GM19043 (cell line): Measurements from ENCODE around the gene EPHA1.

ENCODE experiments used
- ATAC-seq: cut with Tn5 transposase; IDR thresholded peaks from one replicate; pipeline ENCODE4 v1.9.1; 2021; ENCODE audit warnings: low read depth; ENCODE audit not compliant: unreplicated experiment

EPHA1 gene

DNA sequence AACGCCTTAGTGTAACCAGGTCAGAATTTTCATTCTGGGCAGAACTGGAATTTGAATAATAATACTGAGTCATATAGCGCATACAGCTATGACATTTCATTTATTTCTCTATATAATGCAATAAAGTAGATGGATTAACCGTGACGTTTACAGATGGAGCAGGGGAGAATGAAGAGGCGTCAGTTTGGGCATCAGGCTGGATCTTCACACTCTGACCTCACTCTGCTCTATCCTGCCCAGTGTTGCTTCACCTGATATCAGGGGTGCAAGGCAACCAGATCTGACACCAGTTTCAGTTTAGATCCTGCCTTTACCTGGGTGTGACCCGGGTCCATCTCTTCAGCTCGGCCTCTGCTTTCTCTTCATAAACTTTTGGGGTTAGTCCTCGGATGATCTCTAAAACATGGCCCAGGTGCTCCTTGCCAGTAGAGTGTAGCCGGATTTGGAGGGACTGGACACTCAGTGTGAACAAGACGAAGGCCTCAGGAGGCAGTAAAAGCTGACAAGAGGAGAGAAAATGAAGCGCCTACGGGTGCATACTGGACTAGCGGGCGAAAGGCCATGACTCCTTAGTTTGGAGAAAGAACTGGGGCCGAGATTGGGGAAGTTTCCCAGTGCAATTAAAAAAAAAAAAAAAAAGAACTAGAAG, 28.9 kb downstream of the EPHA1 start:
- ATAC-seq: peak; percentile 2

DNA sequence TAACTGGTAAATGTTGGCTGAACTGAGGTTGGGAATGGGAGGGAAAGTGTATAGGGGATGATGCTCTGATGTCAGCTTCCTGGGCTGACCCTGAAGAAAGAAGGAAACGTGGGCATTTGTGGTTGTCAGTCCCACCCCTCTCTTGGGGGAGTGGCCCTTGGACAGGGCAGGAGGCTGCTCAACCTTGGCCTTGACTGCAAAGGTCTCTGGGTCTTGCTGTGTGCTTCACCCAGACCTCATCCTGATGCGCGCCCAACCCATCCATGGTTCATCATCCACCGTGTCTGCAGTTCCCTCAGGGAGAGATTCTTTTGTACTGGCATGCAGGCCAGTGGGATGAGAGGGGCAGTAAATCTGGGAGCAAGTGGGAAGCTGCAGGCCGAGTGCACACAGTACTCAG, 32.3 kb downstream of the EPHA1 start:
- ATAC-seq: no peak

DNA sequence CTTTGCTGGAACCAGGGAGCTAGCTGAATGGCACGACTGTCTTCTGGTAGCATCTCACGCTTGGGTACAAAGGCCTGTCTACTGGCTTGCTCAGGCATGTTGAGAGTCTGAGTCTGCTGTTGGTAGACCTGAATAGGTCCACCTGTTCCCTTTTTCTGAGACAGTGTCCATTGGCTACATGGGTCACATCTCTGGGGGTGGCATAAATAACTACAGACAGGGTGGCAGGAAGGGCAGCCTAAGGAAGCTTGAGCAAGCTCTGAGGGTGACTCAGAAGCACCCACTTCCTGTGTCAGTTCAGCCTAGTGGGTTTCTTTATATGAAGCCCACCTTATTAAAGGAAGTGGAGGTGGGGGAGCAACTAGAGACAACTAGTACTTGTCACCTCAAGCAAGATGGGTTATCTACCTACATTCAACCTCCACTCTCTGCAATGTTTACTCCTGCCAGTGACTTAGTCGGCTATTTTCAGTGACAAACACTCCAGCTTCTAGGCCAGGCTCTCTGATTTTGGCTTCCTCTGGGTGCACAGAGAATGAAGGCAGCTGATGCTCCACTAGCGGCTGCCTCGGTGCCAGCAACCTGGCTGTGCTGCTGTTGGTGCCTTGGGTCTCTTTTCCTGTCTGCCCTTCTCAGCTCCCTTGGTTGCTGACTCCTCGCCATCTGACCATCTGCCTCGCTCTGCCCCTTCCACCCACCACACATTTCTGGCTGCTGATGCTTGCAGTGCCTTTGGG, 33.2 kb downstream of the EPHA1 start:
- no peak for ATAC-seq

DNA sequence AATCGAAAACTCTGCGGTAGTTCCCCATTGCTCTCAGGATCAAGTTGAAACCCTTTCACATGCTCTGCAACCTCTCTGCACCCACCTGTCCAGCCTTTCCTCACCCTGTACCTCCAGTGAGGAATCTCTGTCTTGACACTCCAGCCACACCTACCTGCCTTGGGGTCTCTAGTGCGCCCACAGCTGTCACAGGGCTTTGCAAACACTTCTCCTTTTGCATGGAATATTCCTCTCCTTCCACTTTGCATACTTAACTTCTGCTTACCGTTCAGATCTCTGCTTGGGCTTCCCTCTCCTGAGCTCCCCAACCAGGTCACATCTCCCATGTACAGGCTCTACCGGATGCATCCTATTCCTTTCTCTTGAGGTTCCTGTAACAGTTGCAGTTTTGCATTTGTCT, 34.1 kb downstream of the EPHA1 start:
- no peak for ATAC-seq

DNA sequence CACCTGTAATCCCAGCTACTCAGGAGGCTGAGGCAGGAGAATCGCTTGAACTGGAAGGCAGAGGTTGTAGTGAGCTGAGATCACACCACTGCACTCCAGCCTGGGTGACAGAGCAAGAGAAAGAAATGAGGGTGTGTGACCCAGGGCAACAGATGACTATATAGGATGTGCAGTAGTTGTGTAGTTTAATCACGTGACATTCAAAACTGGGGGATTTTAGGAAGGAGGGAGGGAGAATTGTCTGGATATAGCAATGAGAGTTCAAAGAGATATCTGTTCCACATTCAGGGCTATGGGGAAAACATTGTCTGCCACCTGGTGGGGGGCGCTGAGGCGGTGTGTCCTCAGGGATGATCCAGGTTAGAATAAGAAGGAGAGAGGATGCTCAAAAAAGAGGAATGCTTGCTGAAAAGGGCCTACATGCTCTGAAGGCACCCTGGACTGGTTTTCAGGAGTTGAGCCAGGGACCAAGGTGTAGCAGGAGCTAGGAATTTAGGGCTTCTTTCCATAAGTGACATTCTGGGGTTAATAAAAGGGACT, 35.3 kb downstream of the EPHA1 start:
- ATAC-seq: no peak

DNA sequence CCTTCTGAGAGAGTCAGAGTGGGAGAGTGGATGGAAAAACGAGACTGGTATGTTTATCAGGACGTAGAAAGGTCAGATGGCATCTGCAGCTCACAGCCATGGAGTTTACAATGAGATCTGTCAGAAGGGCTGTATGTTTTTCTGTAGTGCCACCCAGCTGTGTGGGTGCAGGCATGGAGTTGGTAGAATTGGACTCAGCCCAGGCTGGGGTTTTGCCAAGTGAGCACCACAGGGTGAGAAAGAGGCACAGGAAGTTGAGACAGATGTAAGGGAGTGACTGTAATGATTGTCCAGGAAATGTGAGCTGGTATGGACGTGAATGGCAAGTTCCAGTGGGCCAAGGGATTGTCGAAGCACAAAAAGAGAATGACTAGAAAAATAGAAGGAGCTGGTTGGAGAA, 36.6 kb downstream of the EPHA1 start:
- ATAC-seq: no peak

DNA sequence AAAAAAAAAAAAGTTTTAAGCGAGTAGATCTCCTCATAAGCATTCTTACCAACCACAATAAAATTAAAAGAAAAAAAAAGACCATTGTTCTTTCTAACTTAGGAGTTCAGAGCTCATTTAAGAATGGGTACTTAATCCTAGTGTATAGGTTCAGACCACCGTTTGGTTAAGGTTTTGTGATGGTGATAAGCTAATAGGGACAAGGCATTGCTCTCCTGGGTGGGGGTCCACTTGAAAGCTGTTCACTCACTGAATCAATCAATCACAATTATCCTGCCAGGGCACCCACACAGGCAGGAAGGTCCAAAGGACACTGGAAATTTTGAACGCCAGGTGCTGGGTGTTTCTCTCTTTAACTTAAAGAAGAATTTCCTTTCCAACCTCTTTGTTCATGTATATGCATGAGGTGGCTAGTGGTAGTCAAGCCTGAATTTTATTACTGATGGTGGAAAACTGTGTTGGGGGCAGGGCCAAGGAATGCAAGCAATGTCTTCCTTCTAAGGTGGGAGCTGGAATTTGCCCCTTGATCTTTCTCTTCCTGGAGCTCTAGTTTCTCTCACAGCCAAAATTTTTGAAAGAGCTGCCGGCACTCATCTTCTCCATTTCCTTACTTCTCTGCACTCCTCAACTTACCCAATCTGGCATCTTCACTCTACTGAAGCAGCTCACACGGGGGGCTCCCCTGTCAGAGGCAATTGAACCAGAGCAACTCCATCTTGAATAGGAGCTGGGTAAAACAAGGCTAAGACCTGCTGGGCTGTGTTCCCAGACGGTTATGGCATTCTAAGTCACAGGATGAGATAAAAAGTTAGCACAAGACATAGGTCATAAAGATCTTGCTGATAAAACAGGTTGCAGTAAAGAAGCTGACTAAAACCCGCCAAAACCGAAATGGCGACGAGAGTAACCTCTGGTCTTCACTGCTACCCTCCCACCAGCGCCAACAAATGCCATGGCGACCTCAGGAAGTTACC, 38.7 kb downstream of the EPHA1 start:
- ATAC-seq: no peak

DNA sequence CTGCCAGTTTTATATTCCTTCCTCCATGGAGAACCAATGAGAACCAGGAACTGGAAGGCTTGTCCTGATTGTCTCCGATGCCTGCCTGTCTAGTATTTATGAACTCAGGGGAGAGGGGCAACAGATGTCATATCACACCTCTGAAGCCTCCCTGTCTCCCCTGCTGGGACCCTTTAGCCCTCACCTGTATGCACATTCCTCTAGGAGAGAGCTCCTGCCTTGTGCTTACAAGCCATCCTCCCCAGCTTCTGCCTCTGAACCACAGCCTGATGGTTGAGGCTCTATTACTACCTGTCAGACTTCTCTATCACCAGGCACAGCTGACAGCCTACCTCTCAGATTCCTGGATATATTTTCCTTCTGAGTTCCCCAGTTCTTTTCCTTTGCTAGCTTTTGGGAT, 40.3 kb downstream of the EPHA1 start:
- no peak for ATAC-seq

DNA sequence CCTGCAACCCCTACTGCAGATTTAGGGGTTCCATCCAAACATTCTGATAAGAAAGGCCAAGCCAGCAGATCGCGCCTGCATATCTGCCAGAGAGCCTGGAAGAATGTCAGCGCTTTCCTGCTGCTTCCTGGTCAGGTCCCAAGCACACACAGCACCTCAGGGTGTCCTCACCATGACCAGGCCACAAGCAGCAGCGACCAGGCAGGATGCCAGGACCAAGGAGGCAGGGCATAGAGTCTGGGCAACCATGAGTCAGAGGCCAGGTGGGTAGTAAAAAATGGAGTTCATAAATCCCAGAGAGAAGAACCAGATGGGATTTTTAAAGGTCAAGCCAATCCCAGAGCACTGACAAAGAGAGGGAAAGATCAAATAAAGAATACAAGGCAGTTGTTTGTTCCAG, 40.7 kb downstream of the EPHA1 start:
- no peak for ATAC-seq

DNA sequence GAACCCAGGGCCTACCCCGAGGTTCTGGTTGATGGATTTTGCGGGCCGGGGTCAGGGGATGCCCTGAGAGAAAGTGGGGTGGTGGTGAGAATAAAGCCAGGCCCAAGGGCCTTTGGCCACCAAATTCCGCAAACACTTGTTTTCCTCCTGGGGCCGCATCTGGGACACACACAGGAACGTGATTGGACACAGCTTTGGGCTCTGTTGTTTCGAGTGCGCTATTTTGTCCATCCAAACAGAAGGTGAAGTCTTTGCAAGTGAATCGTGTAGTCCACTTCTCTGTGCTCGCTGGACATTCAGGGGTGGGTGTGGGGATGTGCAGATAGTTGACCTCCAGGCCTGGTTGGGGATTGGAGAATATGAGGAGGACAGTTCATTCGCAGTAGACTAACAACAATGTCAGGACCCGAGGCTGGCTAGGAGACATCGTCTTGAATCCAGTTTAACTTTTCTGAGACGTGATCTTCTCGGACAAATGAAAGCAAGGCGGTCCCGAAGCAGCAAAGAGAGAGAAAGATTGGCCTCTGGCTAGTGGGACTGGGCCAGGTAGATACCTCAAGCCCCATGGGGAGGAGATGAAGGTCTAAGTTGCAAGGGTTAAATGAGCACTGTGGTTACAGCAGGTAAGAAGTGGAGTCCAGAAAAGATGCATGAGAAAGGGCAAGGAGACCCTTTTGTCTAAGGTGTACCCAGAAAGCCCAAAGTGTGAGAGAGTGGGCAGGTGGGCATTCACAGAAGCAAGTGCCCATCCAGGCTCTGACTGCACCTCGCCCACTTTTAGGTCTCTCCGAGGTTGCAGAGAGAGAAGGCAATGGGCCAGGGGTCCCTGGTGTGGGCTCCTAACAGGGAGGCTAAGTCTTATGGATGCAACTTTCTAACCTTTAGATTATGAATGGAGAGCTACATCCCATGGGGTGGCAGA, 45.4 kb downstream of the EPHA1 start:
- ATAC-seq: no peak

DNA sequence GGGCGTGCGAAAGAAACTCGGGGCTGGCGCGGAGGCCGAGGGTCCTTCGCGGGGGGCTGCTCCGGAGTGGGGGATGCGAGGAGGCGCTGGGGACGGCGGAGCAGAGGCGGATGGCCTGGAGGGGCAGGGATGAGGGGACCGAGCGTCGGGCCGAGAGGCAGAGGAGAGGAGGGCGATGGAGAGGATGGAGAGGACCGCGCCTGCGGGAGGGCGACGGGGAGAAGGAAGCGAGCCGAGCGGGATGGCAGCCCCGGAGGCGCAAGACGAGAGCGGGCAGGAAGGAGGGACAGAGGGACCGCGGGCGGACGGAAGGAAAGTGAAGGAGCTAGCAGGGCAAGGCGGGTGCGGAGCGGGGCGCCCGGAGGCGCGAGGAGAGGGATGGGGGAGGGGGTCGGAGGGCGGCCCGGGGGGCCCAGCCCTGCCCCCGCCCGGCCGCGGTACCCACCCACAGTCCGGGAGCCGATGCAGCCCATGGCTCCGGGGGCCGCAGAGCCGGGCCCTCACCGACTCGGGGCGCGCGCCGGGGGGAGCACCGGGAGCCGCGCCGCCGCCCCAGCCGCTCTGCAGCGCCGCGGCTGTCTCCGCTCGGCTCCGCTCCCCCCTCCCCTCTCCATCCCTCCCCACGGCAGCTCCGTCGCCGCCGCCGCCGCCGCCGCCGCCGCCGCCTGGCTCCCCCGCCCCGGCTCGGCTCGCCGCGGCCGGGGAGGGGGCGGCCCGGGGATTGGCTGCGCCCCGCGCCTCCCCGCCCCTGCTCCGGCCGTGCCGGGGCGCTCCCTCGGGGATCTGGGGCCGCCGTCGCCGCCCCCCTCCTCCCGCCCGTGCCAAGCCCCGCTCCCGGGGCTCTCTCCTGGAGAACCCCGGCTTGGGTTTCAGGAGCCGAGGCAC, 46.3 kb downstream of the EPHA1 start, which contains the start of gene FAM131B:
FAM131B (minus strand) TSS at position 583 of the 885 bp plus-strand sequence; CDS start at position 473, 110 bp downstream.
- no peak for ATAC-seq

DNA sequence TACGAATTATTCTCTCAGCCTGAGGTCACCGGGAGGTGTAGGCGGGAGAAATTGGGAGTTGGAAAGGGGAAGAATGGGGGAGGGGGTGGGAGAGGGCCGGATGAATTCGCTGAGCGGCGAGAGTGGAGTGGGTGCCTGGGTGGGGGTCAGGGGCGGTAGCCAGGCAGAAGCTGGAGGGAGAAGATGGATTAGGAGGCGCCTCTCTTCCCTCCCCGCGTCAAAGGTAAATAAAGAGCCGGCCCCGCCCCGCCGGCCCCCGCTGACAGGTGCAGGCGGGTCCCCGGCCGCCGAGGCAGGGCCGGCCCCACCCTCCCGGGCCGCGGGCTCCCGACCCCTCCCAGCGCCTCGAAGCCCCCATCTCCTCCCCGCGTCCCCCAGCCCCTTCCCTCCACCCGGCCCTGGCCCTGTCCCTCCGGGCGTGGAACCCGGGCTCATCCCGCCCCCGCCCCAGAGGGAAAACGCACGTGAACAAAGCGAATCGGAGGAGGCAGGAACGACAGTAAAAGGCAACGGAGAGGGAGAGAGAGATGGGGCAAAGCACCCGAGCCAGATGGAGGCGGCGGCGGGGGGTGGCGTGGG, 47.0 kb downstream of the EPHA1 start:
- no peak for ATAC-seq

DNA sequence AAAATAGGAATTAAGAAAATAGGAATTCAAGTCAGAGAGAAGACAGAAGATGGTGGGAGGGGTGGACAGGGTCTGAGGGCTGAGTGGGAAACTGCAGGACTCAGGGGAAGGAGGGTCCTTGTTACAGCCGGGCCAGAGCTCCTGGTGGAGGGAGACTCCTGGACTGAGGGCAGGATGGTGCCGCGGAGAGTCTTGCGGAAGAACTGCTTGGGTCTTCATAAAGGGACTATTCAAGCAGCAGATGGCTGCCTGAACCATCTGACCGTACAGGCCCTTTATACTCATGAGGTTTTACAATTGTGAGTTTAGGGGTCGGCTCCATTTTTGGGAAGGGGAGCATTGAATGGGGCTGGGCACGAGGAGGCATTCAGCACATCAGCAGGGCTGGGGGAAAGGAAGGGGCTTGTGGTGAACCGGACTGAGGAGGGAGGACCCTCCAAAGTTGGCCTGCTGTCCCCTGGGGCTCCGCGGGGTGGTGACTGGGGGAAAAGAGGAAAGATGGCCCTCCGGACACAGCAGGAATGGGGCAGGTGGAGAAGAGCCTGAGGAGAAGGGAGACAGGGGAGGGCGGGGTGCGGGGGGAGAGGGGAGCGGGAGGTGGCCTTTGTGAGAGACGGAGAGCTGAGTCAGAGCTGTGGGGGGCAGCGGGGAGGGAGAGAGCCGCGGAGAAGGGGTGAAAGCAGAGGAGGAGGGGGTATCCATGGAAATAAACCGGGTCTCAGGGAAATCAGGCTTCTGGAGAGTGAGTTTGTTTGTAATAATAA, 47.7 kb downstream of the EPHA1 start:
- ATAC-seq: no peak

DNA sequence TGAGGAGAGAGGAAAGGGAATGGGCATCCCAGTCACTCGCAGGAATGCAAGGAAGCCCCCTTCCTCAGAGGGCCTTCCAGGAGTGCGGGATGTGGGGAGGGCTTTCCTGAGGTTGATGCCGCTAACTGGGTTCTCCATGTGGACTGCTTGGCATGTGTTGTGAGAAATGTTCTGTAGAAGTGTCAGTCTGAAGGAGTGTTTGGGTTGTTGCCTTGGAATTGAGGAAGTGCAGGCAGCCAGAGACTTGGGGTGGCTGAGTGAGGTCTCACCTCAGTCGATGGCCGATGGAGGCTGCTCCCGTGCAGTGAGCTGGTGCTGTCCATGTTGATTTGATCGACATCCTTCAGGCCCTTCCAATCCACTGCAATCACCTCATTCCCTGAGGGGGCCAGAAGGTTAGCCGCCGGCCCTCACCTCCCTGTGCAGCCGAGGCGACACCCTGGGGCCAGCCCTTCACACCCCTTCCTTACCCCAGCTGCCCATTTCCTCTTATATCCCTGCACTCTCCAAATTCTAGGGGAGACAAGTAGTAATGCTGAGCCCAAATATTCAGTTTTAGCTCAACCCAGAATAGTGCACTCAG, 48.8 kb downstream of the EPHA1 start:
- no peak for ATAC-seq

DNA sequence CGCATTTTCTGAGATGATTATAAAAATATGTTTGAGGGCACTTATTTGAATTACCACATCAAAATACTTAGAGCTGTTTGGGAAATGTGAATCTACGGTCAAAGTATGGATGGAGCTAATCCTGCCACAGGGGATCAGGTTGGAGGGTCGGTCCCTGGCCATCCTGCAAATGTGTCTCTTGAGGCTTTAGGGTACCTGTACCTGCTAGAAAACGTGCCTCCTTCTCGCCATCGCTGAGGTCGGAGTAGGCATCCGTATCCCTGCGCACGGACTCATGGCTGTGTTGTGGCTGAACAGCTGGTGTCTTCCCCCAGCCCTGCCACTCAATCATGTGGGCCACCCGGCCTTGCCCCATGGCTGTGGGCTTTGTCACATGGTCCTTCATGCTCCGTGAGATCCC, 50.0 kb downstream of the EPHA1 start:
- ATAC-seq: no peak

DNA sequence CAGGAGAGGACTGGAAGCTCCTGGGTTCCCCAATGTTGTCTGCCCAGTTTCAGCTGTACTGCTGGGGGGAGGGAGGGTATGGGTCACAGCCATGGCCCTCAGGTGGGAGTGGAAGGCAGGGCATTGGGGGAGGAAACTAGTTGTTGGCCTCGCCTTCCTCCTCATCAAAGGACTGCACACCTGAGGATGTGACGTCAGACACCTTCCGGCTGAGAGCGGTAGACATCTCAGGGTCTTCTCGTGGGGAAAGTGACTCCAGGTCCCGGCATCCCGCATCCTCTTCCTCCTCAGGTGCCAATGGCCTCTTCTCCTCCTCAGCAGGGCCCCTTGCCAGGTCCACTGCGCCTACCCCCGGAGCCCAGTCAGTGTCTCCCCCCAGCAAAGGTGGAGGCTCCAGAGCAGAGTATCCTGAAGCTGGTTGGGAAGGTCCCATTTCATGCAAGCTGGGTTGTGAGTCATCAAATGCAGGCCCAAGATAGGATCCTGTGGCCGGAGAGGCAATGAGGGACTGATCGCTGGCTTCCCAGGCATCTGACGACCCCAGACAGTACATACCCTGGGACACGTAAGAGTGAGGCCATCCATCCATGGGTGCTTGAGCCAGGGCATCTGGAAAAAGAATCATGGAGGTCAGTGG, 52.1 kb downstream of the EPHA1 start:
- no peak for ATAC-seq
